AG09319 (cell line): ENCODE measurements around the gene TRNP1.

Source experiments
- DNase-seq: peaks from one replicate; pipeline ENCODE4 v3.0.0-alpha.2; 2010; ENCODE audit warnings: low read depth; ENCODE audit errors: extremely low read depth
- CTCF ChIP-seq: IDR thresholded peaks from 2 replicates; pipeline ENCODE4 v1.5.1; 2011; ENCODE audit warnings: low read depth, mild to moderate bottlenecking, inconsistent platforms, low read length, moderate library complexity

The TRNP1 gene

DNA sequence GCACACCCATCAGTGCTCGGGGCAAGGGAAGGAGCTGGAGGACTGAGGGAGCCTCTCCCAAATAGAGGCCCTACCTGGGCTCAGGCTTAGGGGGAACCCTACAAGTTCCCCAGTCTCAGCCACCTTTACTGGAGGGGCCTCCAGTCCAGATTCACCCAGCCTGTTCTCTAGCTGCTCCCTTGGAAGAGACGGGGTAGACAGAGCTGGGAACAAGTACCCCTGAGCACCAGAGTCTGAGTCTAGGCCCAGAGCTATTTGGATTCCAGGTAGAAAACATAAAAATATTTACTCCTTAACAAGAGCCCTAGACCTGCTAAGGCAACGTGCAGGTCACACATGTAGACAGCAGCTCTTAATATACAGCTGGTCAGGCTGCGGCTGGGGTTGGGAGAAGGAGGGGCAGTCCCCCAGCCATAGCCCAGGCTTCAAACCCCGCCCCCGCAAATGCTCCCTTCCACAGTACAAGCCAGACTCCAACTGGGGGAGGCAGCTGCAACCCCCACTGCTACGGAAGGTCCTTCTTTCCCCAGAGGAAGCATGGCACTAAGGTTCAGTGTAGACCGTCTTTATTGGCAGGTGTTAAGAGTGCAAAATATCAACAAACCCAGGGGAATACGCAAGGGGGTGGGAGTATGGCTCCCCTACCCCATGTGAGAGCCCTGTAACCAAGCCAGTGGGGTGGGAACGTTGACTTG lies 11.1 kb downstream of the TRNP1 start:
- TF ChIP-seq CTCF: no peak
- no peak for DNase-seq

DNA sequence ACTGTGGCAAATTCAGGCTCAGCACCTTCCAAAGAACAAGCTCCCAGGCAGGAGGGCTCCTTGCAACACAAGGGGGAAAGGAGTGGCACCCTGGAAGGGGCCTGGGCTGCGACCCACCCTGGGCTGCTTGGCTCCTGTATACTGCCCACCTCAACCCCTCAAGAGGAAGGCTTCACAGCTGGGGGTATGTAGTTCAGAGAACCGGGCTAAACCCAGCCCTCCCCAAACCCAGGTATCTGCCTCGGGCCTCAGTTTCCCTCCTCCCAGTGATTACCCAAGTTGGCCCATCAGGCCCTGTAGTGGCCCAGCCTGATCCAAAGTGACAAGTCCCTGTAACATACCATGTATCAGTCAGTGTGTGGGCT lies 11.7 kb downstream of the TRNP1 start:
- no peak for TF ChIP-seq CTCF
- DNase-seq: no peak

GRCh38 chr1:27005648-27006496 lies 12.4 kb downstream of the TRNP1 start:
- no peak for DNase-seq
- TF ChIP-seq CTCF: no peak

- DNase-seq: no peak
- TF ChIP-seq CTCF: no peak
Observed at GRCh38 chr1:27006683-27007082, 13.2 kb downstream of the TRNP1 start.

GRCh38 chr1:27007909-27008582 lies 14.6 kb downstream of the TRNP1 start:
- no peak for DNase-seq
- no peak for TF ChIP-seq CTCF

- no peak for DNase-seq
- no peak for TF ChIP-seq CTCF
Observed at GRCh38 chr1:27009601-27010197, 16.2 kb downstream of the TRNP1 start.
